Measurements from ENCODE around the gene PTK6. TPM values are rescaled to one million over a fixed set of nuclear protein-coding genes. Genes with fewer than 3 reads are reported as not detected.

PTK6 gene
- total RNA-seq, 2 donors from 2014 or later, result 0.97 to 1.2 TPM

- no peaks in the 10 kb centered on the region for H3K36me3 Mint-ChIP-seq (ENCODE audit: insufficient read depth in 2 of 2)
- H3K4me1 Mint-ChIP-seq (ENCODE audit: low read depth), result peaks cover 11% of the 10 kb centered on the region
- no peak for DNase-seq
- H3K4me3 Mint-ChIP-seq, result no peak overlapping the region
- H3K9me3 Mint-ChIP-seq, result no peaks in the 10 kb centered on the region
- no peak overlapping the region for H3K27ac Mint-ChIP-seq
- no peaks in the 10 kb centered on the region for H3K27me3 Mint-ChIP-seq (ENCODE audit: low read depth)
- no peak for ATAC-seq (replicated peaks in 1 of 2)
These were observed 3.4 kb upstream of the PTK6 start for GRCh38 chr20:63540417-63541186.

- Mint-ChIP-seq H3K4me1 (ENCODE audit: low read depth) (peaks cover 11% of the 10 kb centered on the region), H3K36me3 (ENCODE audit: insufficient read depth in 2 of 2) (no peaks in the 10 kb centered on the region), H3K27me3 (ENCODE audit: low read depth) (no peaks in the 10 kb centered on the region), H3K4me3 (no peak overlapping the region), H3K9me3 (no peaks in the 10 kb centered on the region), H3K27ac (no peak overlapping the region)
- DNase-seq (no peak), ATAC-seq (replicated peaks in 1 of 2) (no peak)
These were observed 2.5 kb upstream of the PTK6 start for GRCh38 chr20:63539441-63540370.

DNA sequence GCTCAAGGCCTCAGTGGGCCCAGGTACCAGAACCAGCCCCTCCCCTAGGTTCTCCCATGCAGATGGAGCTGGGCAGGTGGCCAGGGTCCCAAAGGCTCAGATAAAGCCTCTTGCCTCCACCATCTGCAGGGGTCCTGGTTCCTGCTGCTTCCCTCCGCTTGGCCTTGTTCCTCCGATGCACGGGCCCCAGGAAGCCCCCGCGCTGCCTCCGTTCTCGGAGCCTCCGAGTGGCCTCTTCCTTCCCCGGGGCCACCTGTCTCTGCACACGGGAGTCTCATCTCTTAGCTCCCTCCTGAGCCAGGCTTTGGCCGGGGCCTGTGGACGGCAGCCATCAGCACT lies 1.9 kb upstream of the PTK6 start:
- no peaks in the 10 kb centered on the region for H3K36me3 Mint-ChIP-seq (ENCODE audit: insufficient read depth in 2 of 2)
- no peaks in the 10 kb centered on the region for H3K27me3 Mint-ChIP-seq (ENCODE audit: low read depth)
- peaks cover 11% of the 10 kb centered on the region for H3K4me1 Mint-ChIP-seq (ENCODE audit: low read depth)
- H3K9me3 Mint-ChIP-seq, result no peaks in the 10 kb centered on the region
- no peak overlapping the region for H3K27ac Mint-ChIP-seq
- H3K4me3 Mint-ChIP-seq, result no peak overlapping the region
- ATAC-seq (replicated peaks in 1 of 2) (no peak), DNase-seq (no peak)

DNA sequence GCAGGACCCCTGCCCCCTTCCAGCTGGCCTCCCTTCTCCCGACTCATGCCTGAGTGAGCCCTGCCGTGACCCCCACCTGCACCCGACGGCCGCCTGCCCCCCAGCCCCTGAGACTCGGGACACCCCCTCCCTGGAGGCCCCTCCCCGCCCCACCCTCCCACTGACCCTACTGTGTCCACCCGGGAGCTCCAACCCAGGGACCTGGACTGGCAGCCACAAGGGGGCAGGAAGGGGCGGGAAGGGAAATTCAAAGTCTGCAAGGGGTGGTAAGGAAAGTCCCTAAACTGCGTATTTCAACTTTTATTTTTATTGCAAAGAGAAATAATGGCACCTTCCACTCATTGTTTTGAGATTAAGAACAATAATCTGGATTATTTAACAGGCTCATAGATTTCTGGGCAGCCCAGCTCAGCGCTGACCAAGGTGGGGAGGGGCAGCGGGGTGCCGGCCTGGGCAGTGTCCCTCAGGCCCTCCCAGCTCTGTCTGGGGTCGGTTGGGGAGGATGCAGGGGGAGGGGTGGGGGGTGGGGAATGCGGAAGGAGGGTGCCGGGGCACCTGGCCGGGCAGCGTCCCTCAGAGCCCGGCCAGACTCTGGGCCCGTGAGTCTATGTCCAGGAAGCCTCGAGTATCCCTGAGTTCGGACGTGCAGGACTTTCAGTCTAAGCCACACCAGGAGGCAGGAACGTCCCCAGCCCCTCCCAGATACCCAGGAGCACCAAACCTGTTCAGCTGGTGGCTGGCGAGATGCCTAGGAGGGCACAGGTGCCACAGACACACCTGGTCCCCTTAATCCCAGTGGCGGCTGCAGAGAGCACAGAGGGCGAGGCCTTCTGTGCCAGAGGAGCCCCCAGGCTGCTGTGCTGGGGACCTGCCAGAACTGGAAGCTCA lies 1.3 kb upstream of the PTK6 start:
- Mint-ChIP-seq H3K9me3 (no peaks in the 10 kb centered on the region), H3K4me1 (ENCODE audit: low read depth) (peaks cover 11% of the 10 kb centered on the region), H3K4me3 (peak overlapping the region; percentile 68 to 82), H3K36me3 (ENCODE audit: insufficient read depth in 2 of 2) (no peaks in the 10 kb centered on the region), H3K27ac (peak overlapping the region; percentile 89), H3K27me3 (ENCODE audit: low read depth) (no peaks in the 10 kb centered on the region)
- ATAC-seq (replicated peaks in 1 of 2) (peak; percentile 8 to 14), DNase-seq (no peak)

- Mint-ChIP-seq H3K36me3 (ENCODE audit: insufficient read depth in 2 of 2) (no peaks in the 10 kb centered on the region), H3K4me3 (peak overlapping the region; percentile 68 to 82), H3K27ac (peak overlapping the region; percentile 89), H3K4me1 (ENCODE audit: low read depth) (peaks cover 11% of the 10 kb centered on the region), H3K27me3 (ENCODE audit: low read depth) (no peaks in the 10 kb centered on the region), H3K9me3 (no peaks in the 10 kb centered on the region)
- ATAC-seq (replicated peaks in 1 of 2) (peak; percentile 94 to 97), DNase-seq (peak; percentile 97 to 98)
These were observed 488 bp upstream of the PTK6 start for GRCh38 chr20:63537525-63538203.

- no peaks in the 10 kb centered on the region for H3K36me3 Mint-ChIP-seq (ENCODE audit: insufficient read depth in 2 of 2)
- H3K9me3 Mint-ChIP-seq, result no peaks in the 10 kb centered on the region
- no peaks in the 10 kb centered on the region for H3K27me3 Mint-ChIP-seq (ENCODE audit: low read depth)
- ATAC-seq (replicated peaks in 1 of 2), result no peak
- peak overlapping the region in 1 of 2 donors; percentile 82 for H3K4me3 Mint-ChIP-seq
- no peak for DNase-seq
- peaks cover 11% of the 10 kb centered on the region for H3K4me1 Mint-ChIP-seq (ENCODE audit: low read depth)
- H3K27ac Mint-ChIP-seq, result no peak overlapping the region
These were observed 767 bp downstream of the PTK6 start for GRCh38 chr20:63536241-63536977.

- DNase-seq (peak in 1 of 2 donors; percentile 8), ATAC-seq (replicated peaks in 1 of 2) (no peak)
- H3K36me3 Mint-ChIP-seq (ENCODE audit: insufficient read depth in 2 of 2), result no peaks in the 10 kb centered on the region
- no peak overlapping the region for H3K27ac Mint-ChIP-seq
- no peaks in the 10 kb centered on the region for H3K27me3 Mint-ChIP-seq (ENCODE audit: low read depth)
- H3K4me1 Mint-ChIP-seq (ENCODE audit: low read depth), result peaks cover 11% of the 10 kb centered on the region
- H3K4me3 Mint-ChIP-seq, result no peak overlapping the region
- H3K9me3 Mint-ChIP-seq, result no peaks in the 10 kb centered on the region
These were observed 2.1 kb downstream of the PTK6 start for GRCh38 chr20:63534831-63535651.

DNA sequence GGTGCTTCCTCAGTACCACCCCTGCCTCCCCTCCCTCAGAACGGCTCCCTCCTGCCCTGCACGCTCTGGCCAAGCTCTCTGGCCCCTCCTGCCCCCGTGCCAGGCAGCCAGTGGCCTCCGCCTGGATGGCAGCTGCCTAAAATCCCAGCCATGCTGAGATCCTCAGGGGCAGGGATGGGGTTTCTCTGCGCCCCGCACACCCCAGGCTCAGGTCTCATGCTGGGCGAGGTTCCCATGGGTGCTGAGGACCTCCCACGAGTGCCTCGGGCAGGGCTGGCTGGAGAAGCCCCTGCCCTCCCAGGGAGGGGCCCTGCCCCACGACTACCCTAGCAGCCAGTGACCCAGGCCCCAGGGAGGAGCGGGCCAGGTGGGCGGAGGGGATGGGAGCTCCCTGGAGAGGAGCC lies 2.7 kb downstream of the PTK6 start:
- peaks cover 11% of the 10 kb centered on the region for H3K4me1 Mint-ChIP-seq (ENCODE audit: low read depth)
- no peak overlapping the region for H3K27ac Mint-ChIP-seq
- ATAC-seq (replicated peaks in 1 of 2) (no peak), DNase-seq (no peak)
- no peaks in the 10 kb centered on the region for H3K27me3 Mint-ChIP-seq (ENCODE audit: low read depth)
- H3K36me3 Mint-ChIP-seq (ENCODE audit: insufficient read depth in 2 of 2), result no peaks in the 10 kb centered on the region
- no peak overlapping the region for H3K4me3 Mint-ChIP-seq
- H3K9me3 Mint-ChIP-seq, result no peaks in the 10 kb centered on the region

- Mint-ChIP-seq H3K9me3 (no peaks in the 10 kb centered on the region), H3K4me3 (no peak overlapping the region), H3K36me3 (ENCODE audit: insufficient read depth in 2 of 2) (no peaks in the 10 kb centered on the region), H3K27ac (no peak overlapping the region), H3K4me1 (ENCODE audit: low read depth) (peaks cover 11% of the 10 kb centered on the region), H3K27me3 (ENCODE audit: low read depth) (no peaks in the 10 kb centered on the region)
- ATAC-seq (replicated peaks in 1 of 2), result no peak
- peak in 1 of 2 donors; percentile 2 for DNase-seq
These were observed 3.2 kb downstream of the PTK6 start for GRCh38 chr20:63533871-63534393.

DNA sequence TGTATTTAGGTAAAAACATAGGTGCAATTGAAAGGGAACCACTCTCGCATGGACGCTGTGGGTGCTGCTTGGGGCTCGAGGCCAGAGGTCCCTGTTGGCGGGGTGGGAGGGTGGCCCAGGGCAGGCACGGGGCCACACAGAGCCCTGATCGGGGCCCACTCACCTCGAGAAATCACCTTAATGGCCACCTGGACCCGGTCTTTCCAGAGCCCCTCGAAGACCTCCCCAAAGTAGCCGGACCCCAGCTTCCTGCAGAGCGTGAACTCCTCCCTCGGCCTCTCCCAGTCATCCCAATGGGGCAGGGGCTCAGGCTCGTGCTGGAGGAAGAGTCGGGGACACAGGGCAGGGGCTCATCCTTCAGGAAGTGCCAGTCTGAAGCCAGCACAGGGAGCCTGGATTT lies 3.8 kb downstream of the PTK6 start:
- Mint-ChIP-seq H3K27ac (no peak overlapping the region), H3K4me3 (no peak overlapping the region), H3K4me1 (ENCODE audit: low read depth) (peaks cover 12% of the 10 kb centered on the region), H3K27me3 (ENCODE audit: low read depth) (no peaks in the 10 kb centered on the region), H3K9me3 (no peaks in the 10 kb centered on the region), H3K36me3 (ENCODE audit: insufficient read depth in 2 of 2) (no peaks in the 10 kb centered on the region)
- ATAC-seq (replicated peaks in 1 of 2) (no peak), DNase-seq (no peak)

GRCh38 chr20:63532449-63532971 lies 4.7 kb downstream of the PTK6 start:
- H3K27me3 Mint-ChIP-seq (ENCODE audit: low read depth), result no peaks in the 10 kb centered on the region
- peaks cover 11% of the 10 kb centered on the region for H3K4me1 Mint-ChIP-seq (ENCODE audit: low read depth)
- H3K27ac Mint-ChIP-seq, result no peak overlapping the region
- DNase-seq, result no peak
- H3K4me3 Mint-ChIP-seq, result no peak overlapping the region
- no peaks in the 10 kb centered on the region for H3K9me3 Mint-ChIP-seq
- no peaks in the 10 kb centered on the region for H3K36me3 Mint-ChIP-seq (ENCODE audit: insufficient read depth in 2 of 2)
- ATAC-seq (replicated peaks in 1 of 2), result no peak
